IMR-90 (cell line): ENCODE data around the gene SPP2. TPM values are rescaled to one million over a fixed set of nuclear protein-coding genes. Genes with fewer than 3 reads are reported as not detected.

Experiments
- ATAC-seq: fragments of 200-7000 bp; cut with Tn5 transposase; 2 replicates; pipeline ENCODE4 v1.9.1; 2020; ENCODE audit warnings: low read depth, mild to moderate bottlenecking, moderate library complexity
- BruUV-seq: library from RNA; stranded (reverse); fragments of 400-500 nt; replicated peaks from 2 replicates; lab custom pipeline; 2021; lab: Mats Ljungman, UMichigan
- CTCF ChIA-PET: fragments of 300-600 bp; formaldehyde crosslinking; extraction: SDS; loops from one replicate; lab custom pipeline; 2021; ENCODE audit warnings: antibody characterized with exemption; lab: Yijun Ruan, JAX
- POLR2A ChIA-PET: fragments of 300-600 bp; sonication (Branson Sonifier 250); formaldehyde crosslinking; loops from one replicate; lab custom pipeline; 2022; ENCODE audit warnings: antibody characterized with exemption; ENCODE audit not compliant: unreplicated experiment; lab: Charles Lee
- DNase-seq: peaks from one replicate; pipeline ENCODE4 v3.0.0; 2013
- H2AFZ ChIP-seq: replicated peaks from 2 replicates; pipeline ENCODE3; 2013; ENCODE audit warnings: low read length, mild to moderate bottlenecking; ENCODE audit not compliant: poor library complexity
- H2AK5ac ChIP-seq: 2 replicates; pipeline ENCODE4 v1.6.1; 2013; ENCODE audit warnings: low read depth, low read length, inconsistent platforms
- H2AK9ac ChIP-seq: replicated peaks from 2 replicates; pipeline ENCODE3; 2013; ENCODE audit warnings: mild to moderate bottlenecking, low read depth, low read length, moderate library complexity; ENCODE audit not compliant: poor library complexity
- H2BK120ac ChIP-seq: 2 replicates; pipeline ENCODE4 v1.6.1; 2013; ENCODE audit warnings: low read depth, low read length, inconsistent platforms
- H2BK15ac ChIP-seq: 3 replicates; pipeline ENCODE4 v1.6.1; 2013; ENCODE audit warnings: low read depth, low read length, inconsistent platforms
- H2BK20ac ChIP-seq: 2 replicates; pipeline ENCODE4 v1.6.1; 2013; ENCODE audit warnings: low read depth, mild to moderate bottlenecking, inconsistent platforms, low read length, moderate library complexity
- H2BK5ac ChIP-seq: 2 replicates; pipeline ENCODE4 v1.6.1; 2013; ENCODE audit warnings: mild to moderate bottlenecking, low read depth, low read length, inconsistent platforms; ENCODE audit not compliant: poor library complexity, severe bottlenecking
- H3K14ac ChIP-seq: replicated peaks from 2 replicates; pipeline ENCODE4 v1.6.1; 2013; ENCODE audit warnings: low read depth, low read length, inconsistent platforms
- H3K18ac ChIP-seq: 2 replicates; pipeline ENCODE4 v1.6.1; 2013; ENCODE audit warnings: low read depth, low read length, control low read depth
- H3K23ac ChIP-seq: 2 replicates; pipeline ENCODE4 v1.6.1; 2013; ENCODE audit warnings: low read depth, low read length, inconsistent platforms
- H3K27ac ChIP-seq: 2 replicates; pipeline ENCODE4 v1.5.1; 2013; ENCODE audit warnings: mild to moderate bottlenecking, control low read depth, low read length; ENCODE audit not compliant: insufficient read depth
- H3K27me3 ChIP-seq: 2 replicates; pipeline ENCODE4 v1.6.1; 2013; ENCODE audit warnings: low read length; ENCODE audit not compliant: control insufficient read depth, insufficient read depth
- H3K36me3 ChIP-seq: 2 replicates; pipeline ENCODE4 v1.6.1; 2013; ENCODE audit warnings: low read length, mixed read lengths; ENCODE audit not compliant: control insufficient read depth, insufficient read depth
- H3K4ac ChIP-seq: 2 replicates; pipeline ENCODE4 v1.6.1; 2013; ENCODE audit warnings: low read depth, low read length, inconsistent platforms
- H3K4me1 ChIP-seq: 2 replicates; pipeline ENCODE4 v1.6.1; 2013; ENCODE audit warnings: low read length, mixed read lengths; ENCODE audit not compliant: control insufficient read depth, insufficient read depth
- H3K4me2 ChIP-seq: 2 replicates; pipeline ENCODE4 v1.6.1; 2013; ENCODE audit warnings: low read depth, mild to moderate bottlenecking, control low read depth, low read length, moderate library complexity
- H3K4me3 ChIP-seq: 2 replicates; pipeline ENCODE4 v1.5.1; 2013; ENCODE audit warnings: low read depth, mild to moderate bottlenecking, control low read depth, low read length, moderate library complexity; ENCODE audit not compliant: insufficient read depth
- H3K56ac ChIP-seq: 2 replicates; pipeline ENCODE4 v1.6.1; 2013; ENCODE audit warnings: low read length, inconsistent platforms; ENCODE audit not compliant: insufficient read depth; ENCODE audit errors: extremely low read depth
- H3K79me1 ChIP-seq, 2 experiments: 2 replicates each; pipeline ENCODE4 v1.6.1; 2013; ENCODE audit warnings: low read length in 2 of 2, inconsistent platforms in 1 of 2, low read depth in 1 of 2
- H3K9ac ChIP-seq: 2 replicates; pipeline ENCODE4 v1.6.1; 2013; ENCODE audit warnings: low read depth, low read length, control low read depth
- H3K9me1 ChIP-seq: 2 replicates; pipeline ENCODE4 v1.6.1; 2013; ENCODE audit warnings: low read length, inconsistent platforms; ENCODE audit not compliant: insufficient read depth
- H3K9me3 ChIP-seq: 2 replicates; pipeline ENCODE4 v1.6.1; 2013; ENCODE audit warnings: low read length; ENCODE audit not compliant: control insufficient read depth, insufficient read depth
- H4K20me1 ChIP-seq: 2 replicates; pipeline ENCODE4 v1.6.1; 2013; ENCODE audit warnings: low read length, inconsistent platforms; ENCODE audit not compliant: insufficient read depth
- H4K5ac ChIP-seq: 2 replicates; pipeline ENCODE4 v1.6.1; 2013; ENCODE audit warnings: mild to moderate bottlenecking, low read depth, low read length, control low read depth
- H4K8ac ChIP-seq, 2 experiments: 2 replicates each; pipeline ENCODE4 v1.6.1; 2013; ENCODE audit warnings: low read depth in 2 of 2, low read length in 2 of 2, control low read depth in 1 of 2, inconsistent platforms in 1 of 2
- H4K91ac ChIP-seq: 2 replicates; pipeline ENCODE4 v1.6.1; 2013; ENCODE audit warnings: low read depth, low read length, inconsistent platforms; ENCODE audit not compliant: insufficient read depth
- BHLHE40 ChIP-seq: fragments of 150-350 bp; IDR thresholded peaks from 2 replicates; pipeline ENCODE4 v1.6.1; 2016; ENCODE audit warnings: mild to moderate bottlenecking, low read depth, low read length
- CEBPB ChIP-seq: IDR thresholded peaks from 2 replicates; pipeline ENCODE4 v1.6.1; 2012; ENCODE audit warnings: low read depth, low read length, improper control_type of control experiment
- CHD1 ChIP-seq: IDR thresholded peaks from 2 replicates; pipeline ENCODE4 v1.6.1; 2012; ENCODE audit warnings: low read depth, low read length, improper control_type of control experiment
- FOS ChIP-seq: fragments of 150-350 bp; IDR thresholded peaks from 2 replicates; pipeline ENCODE4 v1.6.1; 2016; ENCODE audit warnings: low read depth, low read length
- MAFK ChIP-seq: IDR thresholded peaks from 2 replicates; pipeline ENCODE4 v1.6.1; 2012; ENCODE audit warnings: low read depth, low read length, improper control_type of control experiment
- MAZ ChIP-seq: IDR thresholded peaks from 2 replicates; pipeline ENCODE4 v1.6.1; 2012; ENCODE audit warnings: low read depth, mild to moderate bottlenecking, low read length, improper control_type of control experiment, moderate library complexity, borderline replicate concordance
- MXI1 ChIP-seq: IDR thresholded peaks from 2 replicates; pipeline ENCODE4 v1.6.1; 2012; ENCODE audit warnings: low read depth, mild to moderate bottlenecking, low read length, moderate library complexity, borderline replicate concordance
- NFE2L2 ChIP-seq: fragments of 150-350 bp; IDR thresholded peaks from 2 replicates; pipeline ENCODE4 v1.6.1; 2016; ENCODE audit warnings: low read depth, mild to moderate bottlenecking, low read length
- POLR2A ChIP-seq: IDR thresholded peaks from 2 replicates; pipeline ENCODE4 v1.6.1; 2012; ENCODE audit warnings: mild to moderate bottlenecking, low read depth, low read length
- RAD21 ChIP-seq: IDR thresholded peaks from 2 replicates; pipeline ENCODE4 v1.6.1; 2012; ENCODE audit warnings: low read length, improper control_type of control experiment
- RCOR1 ChIP-seq: IDR thresholded peaks from 2 replicates; pipeline ENCODE4 v1.6.1; 2012; ENCODE audit warnings: mild to moderate bottlenecking, low read length, improper control_type of control experiment; ENCODE audit not compliant: insufficient replicate concordance
- RFX5 ChIP-seq: IDR thresholded peaks from 2 replicates; pipeline ENCODE4 v1.8.0; 2012; ENCODE audit warnings: low read depth, mild to moderate bottlenecking, low read length, moderate library complexity
- SMC3 ChIP-seq: fragments of 150-350 bp; IDR thresholded peaks from 2 replicates; pipeline ENCODE4 v1.6.1; 2016; ENCODE audit warnings: low read depth, mild to moderate bottlenecking, antibody characterized with exemption, low read length, moderate library complexity
- WGBS, 2 experiments: methylation state at CpG; one replicate each; pipeline versions ENCODE4 v1.1.5 to v1.1.7; 2013; ENCODE audit warnings: missing lambda C conversion rate in 2 of 2; ENCODE audit not compliant: insufficient read length in 1 of 2; ENCODE audit errors: extremely low coverage in 2 of 2; 5-methylcytosine and 5-hydroxymethylcytosine counted together
- dilution Hi-C: fragments of 300-500 bp; cut with HindIII; formaldehyde crosslinking; loops from one replicate; pipeline ENCODE4 v1.14.3; 2018; ENCODE audit warnings: low sequenced_read_pairs; ENCODE audit not compliant: unreplicated experiment
- in situ Hi-C: fragments of 300-500 bp; cut with MboI; formaldehyde crosslinking; loops from 3 replicates; pipeline ENCODE4 v1.14.3; 2019; ENCODE audit warnings: low sequenced_read_pairs, inconsistent platforms, mixed read lengths
- intact Hi-C: fragments of 100-400 bp; cut with micrococcal nuclease; formaldehyde crosslinking; loops from 2 replicates; pipeline ENCODE4 v1.10.0; 2022
- polyA plus RNA-seq, 3 experiments: library from polyadenylated mRNA; depleted of rRNA; stranded (reverse); fragments of >200 nt; gene quantifications; 2 replicates each; pipeline ENCODE4 v1.2.3, GENCODE V29; 2012; ENCODE audit warnings: low replicate concordance in 1 of 3
- total RNA-seq: library from RNA; depleted of rRNA; stranded (reverse); fragments of >200 nt; gene quantifications from 2 replicates; pipeline ENCODE4 v1.2.3, GENCODE V29; 2012
- TF ChIP-seq, protein P1 (sequence below): fragments of 150-350 bp; IDR thresholded peaks from 2 replicates; pipeline ENCODE4 v1.6.1; 2016; ENCODE audit warnings: low read depth, mild to moderate bottlenecking, low read length, moderate library complexity, borderline replicate concordance
- TF ChIP-seq, protein P2 (sequence below): fragments of 150-350 bp; IDR thresholded peaks from 2 replicates; pipeline ENCODE4 v1.6.1; 2017; ENCODE audit warnings: mild to moderate bottlenecking, antibody characterized with exemption, low read length, low read depth
- TF ChIP-seq, protein P3 (sequence below): conservative IDR thresholded peaks from 2 replicates; pipeline ENCODE4 v1.5.1; 2012; ENCODE audit warnings: mild to moderate bottlenecking, low read depth, low read length, improper control_type of control experiment

The SPP2 gene
- total and polyA plus RNA-seq, 2 of the 4 experiments (the other 2 are of a cell fraction): not detected

DNA sequence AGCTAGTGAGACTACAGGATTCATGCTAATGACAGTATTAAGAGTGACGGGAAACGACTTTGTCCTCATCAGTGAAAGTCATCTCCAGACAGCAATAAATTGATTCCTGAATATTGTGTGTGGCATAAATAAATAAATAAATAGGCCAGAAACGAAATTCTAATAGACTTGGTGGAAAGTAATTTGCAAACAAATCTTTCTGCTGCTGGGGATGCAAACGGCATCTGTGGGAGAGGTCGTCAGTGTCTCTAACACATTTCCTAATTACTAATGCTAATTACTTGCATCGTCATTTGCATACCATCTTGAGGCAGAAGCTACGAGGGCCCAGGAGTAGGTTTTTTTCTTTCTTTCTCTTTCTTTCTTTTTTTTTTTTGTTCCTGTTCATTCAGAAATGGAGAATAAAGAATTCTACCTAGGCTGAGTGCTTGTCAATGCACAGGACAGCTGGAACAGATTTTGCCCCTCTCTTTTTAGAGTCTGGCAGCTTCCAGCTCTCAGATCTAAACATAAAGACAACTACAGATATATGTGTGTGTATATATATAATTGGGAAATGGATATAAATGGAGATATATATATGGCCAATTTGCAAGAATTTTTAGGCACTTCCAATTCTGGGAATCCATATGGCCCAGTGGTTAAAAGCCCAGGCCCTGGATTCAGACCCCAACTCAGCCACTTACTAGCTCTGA is 75.1 kb downstream of the SPP2 start:
- TF ChIP-seq, protein P1, sequence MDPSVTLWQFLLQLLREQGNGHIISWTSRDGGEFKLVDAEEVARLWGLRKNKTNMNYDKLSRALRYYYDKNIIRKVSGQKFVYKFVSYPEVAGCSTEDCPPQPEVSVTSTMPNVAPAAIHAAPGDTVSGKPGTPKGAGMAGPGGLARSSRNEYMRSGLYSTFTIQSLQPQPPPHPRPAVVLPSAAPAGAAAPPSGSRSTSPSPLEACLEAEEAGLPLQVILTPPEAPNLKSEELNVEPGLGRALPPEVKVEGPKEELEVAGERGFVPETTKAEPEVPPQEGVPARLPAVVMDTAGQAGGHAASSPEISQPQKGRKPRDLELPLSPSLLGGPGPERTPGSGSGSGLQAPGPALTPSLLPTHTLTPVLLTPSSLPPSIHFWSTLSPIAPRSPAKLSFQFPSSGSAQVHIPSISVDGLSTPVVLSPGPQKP: no peak
- TF ChIP-seq FOS (no peak), RCOR1 (no peak), MAZ (no peak), SMC3 (no peak), POLR2A (no peak), NFE2L2 (no peak), CEBPB (no peak), RAD21 (no peak), RFX5 (no peak), MXI1 (no peak), CHD1 (no peak), MAFK (no peak), BHLHE40 (no peak)
- TF ChIP-seq, protein P2, sequence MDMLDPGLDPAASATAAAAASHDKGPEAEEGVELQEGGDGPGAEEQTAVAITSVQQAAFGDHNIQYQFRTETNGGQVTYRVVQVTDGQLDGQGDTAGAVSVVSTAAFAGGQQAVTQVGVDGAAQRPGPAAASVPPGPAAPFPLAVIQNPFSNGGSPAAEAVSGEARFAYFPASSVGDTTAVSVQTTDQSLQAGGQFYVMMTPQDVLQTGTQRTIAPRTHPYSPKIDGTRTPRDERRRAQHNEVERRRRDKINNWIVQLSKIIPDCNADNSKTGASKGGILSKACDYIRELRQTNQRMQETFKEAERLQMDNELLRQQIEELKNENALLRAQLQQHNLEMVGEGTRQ: no peak
- TF ChIP-seq, protein P3, sequence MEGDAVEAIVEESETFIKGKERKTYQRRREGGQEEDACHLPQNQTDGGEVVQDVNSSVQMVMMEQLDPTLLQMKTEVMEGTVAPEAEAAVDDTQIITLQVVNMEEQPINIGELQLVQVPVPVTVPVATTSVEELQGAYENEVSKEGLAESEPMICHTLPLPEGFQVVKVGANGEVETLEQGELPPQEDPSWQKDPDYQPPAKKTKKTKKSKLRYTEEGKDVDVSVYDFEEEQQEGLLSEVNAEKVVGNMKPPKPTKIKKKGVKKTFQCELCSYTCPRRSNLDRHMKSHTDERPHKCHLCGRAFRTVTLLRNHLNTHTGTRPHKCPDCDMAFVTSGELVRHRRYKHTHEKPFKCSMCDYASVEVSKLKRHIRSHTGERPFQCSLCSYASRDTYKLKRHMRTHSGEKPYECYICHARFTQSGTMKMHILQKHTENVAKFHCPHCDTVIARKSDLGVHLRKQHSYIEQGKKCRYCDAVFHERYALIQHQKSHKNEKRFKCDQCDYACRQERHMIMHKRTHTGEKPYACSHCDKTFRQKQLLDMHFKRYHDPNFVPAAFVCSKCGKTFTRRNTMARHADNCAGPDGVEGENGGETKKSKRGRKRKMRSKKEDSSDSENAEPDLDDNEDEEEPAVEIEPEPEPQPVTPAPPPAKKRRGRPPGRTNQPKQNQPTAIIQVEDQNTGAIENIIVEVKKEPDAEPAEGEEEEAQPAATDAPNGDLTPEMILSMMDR: no peak
- CTCF ChIA-PET: interaction anchor here (1.2 kb wide), 1 partner anchor 9 kb away, joined by 3 read pairs; no protein-coding TSS in a partner anchor
- Histone ChIP-seq H2BK20ac (no peak overlapping the region), H3K9me1 (no peaks in the 10 kb centered on the region), H3K23ac (no peak overlapping the region), H2BK5ac (no peak overlapping the region), H2AFZ (no peak overlapping the region), H3K4me2 (no peak overlapping the region), H3K4ac (no peak overlapping the region), H3K27ac (no peak overlapping the region), H3K18ac (no peak overlapping the region), H3K27me3 (peaks cover 15% of the 10 kb centered on the region), H3K79me1 (no peaks in the 10 kb centered on the region), H3K9ac (no peak overlapping the region), H4K5ac (no peak overlapping the region), H2BK15ac (no peak overlapping the region), H3K56ac (no peak overlapping the region), H2BK120ac (no peak overlapping the region), H3K14ac (no peak overlapping the region), H3K9me3 (no peaks in the 10 kb centered on the region), H2AK5ac (no peak overlapping the region), H4K8ac (no peak overlapping the region), H4K20me1 (no peaks in the 10 kb centered on the region), H4K91ac (no peak overlapping the region), H3K36me3 (no peaks in the 10 kb centered on the region), H3K4me1 (no peaks in the 10 kb centered on the region), H2AK9ac (no peak overlapping the region), H3K4me3 (no peak overlapping the region)
- BruUV-seq: no TSS peak
- no peak for DNase-seq
- WGBS, 2 experiments: no CpG with 5 or more reads among the region's 7 CpGs
- in situ Hi-C loops: no loop called here
- POLR2A ChIA-PET: no interaction called here
- dilution Hi-C loops: no loop called here
- intact Hi-C loops: no loop called here
- ATAC-seq: no peak
